ENCODE data around the gene NAALADL2.

DNA sequence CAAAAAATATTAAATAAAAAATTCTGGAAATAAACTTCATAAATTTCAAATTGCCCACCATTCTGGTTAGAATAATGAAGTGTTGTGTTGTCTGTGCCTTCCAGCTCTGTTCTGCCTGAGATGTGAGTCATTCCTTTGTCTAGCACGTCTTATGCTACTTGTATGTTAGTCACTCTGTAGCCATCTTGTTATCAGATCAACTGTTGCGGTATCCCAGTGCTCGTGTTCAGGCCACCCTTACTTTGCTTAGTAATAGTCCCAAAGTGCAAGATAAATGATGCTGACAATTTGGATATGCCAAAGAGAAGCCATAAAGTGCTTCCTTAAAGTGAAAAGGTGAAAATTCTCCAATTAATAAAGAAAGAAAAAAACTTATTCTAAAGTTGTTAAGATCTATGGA lies 527.5 kb downstream of the NAALADL2 start:
- TF ChIP-seq, protein P1, sequence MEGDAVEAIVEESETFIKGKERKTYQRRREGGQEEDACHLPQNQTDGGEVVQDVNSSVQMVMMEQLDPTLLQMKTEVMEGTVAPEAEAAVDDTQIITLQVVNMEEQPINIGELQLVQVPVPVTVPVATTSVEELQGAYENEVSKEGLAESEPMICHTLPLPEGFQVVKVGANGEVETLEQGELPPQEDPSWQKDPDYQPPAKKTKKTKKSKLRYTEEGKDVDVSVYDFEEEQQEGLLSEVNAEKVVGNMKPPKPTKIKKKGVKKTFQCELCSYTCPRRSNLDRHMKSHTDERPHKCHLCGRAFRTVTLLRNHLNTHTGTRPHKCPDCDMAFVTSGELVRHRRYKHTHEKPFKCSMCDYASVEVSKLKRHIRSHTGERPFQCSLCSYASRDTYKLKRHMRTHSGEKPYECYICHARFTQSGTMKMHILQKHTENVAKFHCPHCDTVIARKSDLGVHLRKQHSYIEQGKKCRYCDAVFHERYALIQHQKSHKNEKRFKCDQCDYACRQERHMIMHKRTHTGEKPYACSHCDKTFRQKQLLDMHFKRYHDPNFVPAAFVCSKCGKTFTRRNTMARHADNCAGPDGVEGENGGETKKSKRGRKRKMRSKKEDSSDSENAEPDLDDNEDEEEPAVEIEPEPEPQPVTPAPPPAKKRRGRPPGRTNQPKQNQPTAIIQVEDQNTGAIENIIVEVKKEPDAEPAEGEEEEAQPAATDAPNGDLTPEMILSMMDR (IDR thresholded peaks at IDR 0.05) = no peak
- no peak for TF ChIP-seq POLR2A (IDR thresholded peaks at IDR 0.05)
